HepG2 (cell line): Measurements from ENCODE around the gene H3-3A. TPM values are rescaled to one million over a fixed set of nuclear protein-coding genes. Genes with fewer than 3 reads are reported as not detected.

ENCODE experiments used
- ARID2 ChIP-seq: sonication (generic); formaldehyde crosslinking; IDR thresholded peaks from 2 replicates; pipeline ENCODE4 v1.8.1; 2022; ENCODE audit warnings: mild to moderate bottlenecking, missing genetic modification reagents, borderline replicate concordance
- CEBPB ChIP-seq: IDR thresholded peaks from 2 replicates; pipeline ENCODE4 v1.6.1; 2011; ENCODE audit warnings: low read depth, low read length, improper control_type of control experiment, borderline replicate concordance
- EP300 ChIP-seq, 3 experiments: sonication (generic) in 1 of 3; formaldehyde crosslinking in 1 of 3; IDR thresholded peaks; 2 replicates each; pipeline versions ENCODE4 v1.5.1 to v1.6.1; 2011 to 2020; ENCODE audit warnings: low read depth in 2 of 3, low read length in 2 of 3, borderline replicate concordance in 1 of 3, improper control_type of control experiment in 1 of 3, mild to moderate bottlenecking in 1 of 3, missing genetic modification reagents in 1 of 3, moderate library complexity in 1 of 3
- HES4 ChIP-seq: sonication (generic); formaldehyde crosslinking; IDR thresholded peaks from 2 replicates; pipeline ENCODE4 v1.9.0; 2021; ENCODE audit warnings: mild to moderate bottlenecking, missing genetic modification reagents, borderline replicate concordance
- KAT8 ChIP-seq: IDR thresholded peaks from 2 replicates; pipeline ENCODE4 v1.6.1; 2016; ENCODE audit warnings: missing genetic modification reagents, missing compliant biosample characterization
- MEIS1 ChIP-seq: sonication (generic); formaldehyde crosslinking; IDR thresholded peaks from 2 replicates; pipeline ENCODE4 v1.9.0; 2021; ENCODE audit warnings: mild to moderate bottlenecking, missing genetic modification reagents, moderate library complexity, borderline replicate concordance
- ZNF230 ChIP-seq: sonication (generic); formaldehyde crosslinking; IDR thresholded peaks from 2 replicates; pipeline ENCODE4 v1.4.0; 2020; ENCODE audit warnings: mild to moderate bottlenecking, missing genetic modification reagents
- ZNF263 ChIP-seq: sonication (generic); formaldehyde crosslinking; IDR thresholded peaks from 2 replicates; pipeline ENCODE4 v1.4.0; 2020; ENCODE audit warnings: missing genetic modification reagents
- ZNF3 ChIP-seq: IDR thresholded peaks from 2 replicates; pipeline ENCODE4 v1.7.0; 2017; ENCODE audit warnings: inconsistent platforms
- ZNF790 ChIP-seq: sonication (generic); formaldehyde crosslinking; IDR thresholded peaks from 2 replicates; pipeline ENCODE4 v1.8.0; 2022; ENCODE audit warnings: missing genetic modification reagents, mild to moderate bottlenecking, borderline replicate concordance
- ZNF816 ChIP-seq: sonication (generic); formaldehyde crosslinking; IDR thresholded peaks from 2 replicates; pipeline ENCODE4 v1.8.0; 2022; ENCODE audit warnings: missing genetic modification reagents, mild to moderate bottlenecking, borderline replicate concordance
- ZSCAN31 ChIP-seq: sonication (generic); formaldehyde crosslinking; IDR thresholded peaks from 2 replicates; pipeline ENCODE4 v1.5.0; 2020; ENCODE audit warnings: low read depth, mild to moderate bottlenecking, missing genetic modification reagents
- polyA plus RNA-seq, 8 experiments: library from polyadenylated mRNA; depleted of rRNA in 3 of 8; stranded (reverse) in 7 of 8; unstranded in 1 of 8; fragments of >200 nt; fragmentation: Illumina TruSeq in 4 of 8; extraction: Trizol in 4 of 8; gene quantifications; 2 replicates each; pipeline versions ENCODE4 v1.2.1 to v1.2.3, GENCODE V29; 2011 to 2016; ENCODE audit warnings: low read depth in 4 of 8, missing spikeins in 1 of 8, mixed read lengths in 1 of 8; ENCODE audit not compliant: insufficient read depth in 1 of 8
- total RNA-seq, 5 experiments: library from RNA; depleted of rRNA; stranded (reverse); fragments of >200 nt; fragmentation: Illumina TruSeq; extraction: Trizol; gene quantifications; 2 replicates each; pipeline ENCODE4 v1.2.3, GENCODE V29; 2016; ENCODE audit warnings: low read depth in 1 of 5
- TF ChIP-seq, protein P1 (sequence below): sonication (generic); formaldehyde crosslinking; IDR thresholded peaks from 2 replicates; pipeline ENCODE4 v1.4.0; 2020; ENCODE audit warnings: missing genetic modification reagents, low read depth, mild to moderate bottlenecking, borderline replicate concordance
- TF ChIP-seq, protein P2 (sequence below): sonication (generic); formaldehyde crosslinking; IDR thresholded peaks from 2 replicates; pipeline ENCODE4 v1.5.0; 2020; ENCODE audit warnings: mild to moderate bottlenecking, missing genetic modification reagents
- TF ChIP-seq, protein P3 (sequence below): sonication (generic); formaldehyde crosslinking; conservative IDR thresholded peaks from 2 replicates; pipeline ENCODE4 v1.4.0; 2020; ENCODE audit warnings: mild to moderate bottlenecking, missing genetic modification reagents, moderate library complexity
- TF ChIP-seq, protein P4 (sequence below): sonication (generic); formaldehyde crosslinking; IDR thresholded peaks from 2 replicates; pipeline ENCODE4 v1.4.0; 2020; ENCODE audit warnings: missing genetic modification reagents
- TF ChIP-seq, protein P5 (sequence below): sonication (generic); formaldehyde crosslinking; IDR thresholded peaks from 2 replicates; pipeline ENCODE4 v1.4.0; 2020; ENCODE audit warnings: mild to moderate bottlenecking, low read depth, missing genetic modification reagents

Gene H3-3A
- total and polyA plus RNA-seq, 2 of the 13 experiments (the other 11 are each of a cell fraction or from before 2014, with no cell fraction given): 221 to 320 TPM

DNA sequence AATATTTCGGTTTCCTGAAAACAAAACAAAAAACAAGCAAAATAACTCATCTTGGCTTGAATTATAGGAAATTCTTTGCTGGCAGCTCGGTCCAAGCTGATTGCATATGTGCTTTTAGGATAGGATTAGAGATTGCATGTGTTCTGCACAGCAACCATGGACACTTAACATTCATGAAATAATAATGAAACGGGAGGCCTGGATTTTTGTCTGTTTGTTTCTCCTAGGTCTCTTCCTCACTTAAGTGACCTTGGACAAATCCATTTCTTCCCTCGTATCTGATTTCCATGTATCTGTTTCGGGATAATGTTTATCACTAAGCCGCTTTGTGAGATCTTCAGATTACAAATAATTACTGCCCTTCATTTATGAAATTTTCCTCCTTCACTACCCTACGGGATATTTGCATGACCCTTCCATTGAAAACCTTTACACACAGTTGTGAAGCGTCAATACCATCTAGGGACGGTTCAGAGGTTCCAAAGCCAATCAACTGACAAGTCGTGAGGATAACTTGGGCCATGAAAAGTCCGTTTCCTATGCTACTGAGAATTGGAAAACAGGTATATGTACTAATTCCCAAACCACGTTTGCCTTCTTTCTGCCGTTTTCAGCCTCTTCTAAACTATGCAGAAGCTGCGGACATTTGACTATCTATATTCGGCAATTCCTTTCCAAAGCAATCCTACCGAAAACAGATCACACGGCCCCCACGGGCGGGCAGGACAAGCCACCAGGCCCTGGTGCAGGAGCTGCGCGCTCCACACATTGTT, 1.3 kb upstream of the H3-3A start (continued):
- TF ChIP-seq, protein P1, sequence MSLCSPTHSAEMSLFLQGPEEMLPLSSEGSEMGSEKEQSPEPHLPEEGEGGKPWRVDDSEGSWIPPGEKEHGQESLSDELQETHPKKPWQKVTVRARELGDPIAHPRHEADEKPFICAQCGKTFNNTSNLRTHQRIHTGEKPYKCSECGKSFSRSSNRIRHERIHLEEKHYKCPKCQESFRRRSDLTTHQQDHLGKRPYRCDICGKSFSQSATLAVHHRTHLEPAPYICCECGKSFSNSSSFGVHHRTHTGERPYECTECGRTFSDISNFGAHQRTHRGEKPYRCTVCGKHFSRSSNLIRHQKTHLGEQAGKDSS (CRISPR knock-in tag): 0 out of 2 replicates have a peak, but pooled peaks have one; percentile 27
- peak; percentile 66; the same call in 1 of the 2 replicates for TF ChIP-seq ARID2 (CRISPR knock-in tag)
- TF ChIP-seq, protein P2, sequence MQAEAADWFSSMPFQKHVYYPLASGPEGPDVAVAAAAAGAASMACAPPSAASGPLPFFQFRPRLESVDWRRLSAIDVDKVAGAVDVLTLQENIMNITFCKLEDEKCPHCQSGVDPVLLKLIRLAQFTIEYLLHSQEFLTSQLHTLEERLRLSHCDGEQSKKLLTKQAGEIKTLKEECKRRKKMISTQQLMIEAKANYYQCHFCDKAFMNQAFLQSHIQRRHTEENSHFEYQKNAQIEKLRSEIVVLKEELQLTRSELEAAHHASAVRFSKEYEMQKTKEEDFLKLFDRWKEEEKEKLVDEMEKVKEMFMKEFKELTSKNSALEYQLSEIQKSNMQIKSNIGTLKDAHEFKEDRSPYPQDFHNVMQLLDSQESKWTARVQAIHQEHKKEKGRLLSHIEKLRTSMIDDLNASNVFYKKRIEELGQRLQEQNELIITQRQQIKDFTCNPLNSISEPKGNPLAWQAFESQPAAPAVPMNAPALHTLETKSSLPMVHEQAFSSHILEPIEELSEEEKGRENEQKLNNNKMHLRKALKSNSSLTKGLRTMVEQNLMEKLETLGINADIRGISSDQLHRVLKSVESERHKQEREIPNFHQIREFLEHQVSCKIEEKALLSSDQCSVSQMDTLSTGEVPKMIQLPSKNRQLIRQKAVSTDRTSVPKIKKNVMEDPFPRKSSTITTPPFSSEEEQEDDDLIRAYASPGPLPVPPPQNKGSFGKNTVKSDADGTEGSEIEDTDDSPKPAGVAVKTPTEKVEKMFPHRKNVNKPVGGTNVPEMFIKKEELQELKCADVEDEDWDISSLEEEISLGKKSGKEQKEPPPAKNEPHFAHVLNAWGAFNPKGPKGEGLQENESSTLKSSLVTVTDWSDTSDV: 0 out of 2 replicates have a peak, but pooled peaks have one; percentile 21
- TF ChIP-seq, protein P3, sequence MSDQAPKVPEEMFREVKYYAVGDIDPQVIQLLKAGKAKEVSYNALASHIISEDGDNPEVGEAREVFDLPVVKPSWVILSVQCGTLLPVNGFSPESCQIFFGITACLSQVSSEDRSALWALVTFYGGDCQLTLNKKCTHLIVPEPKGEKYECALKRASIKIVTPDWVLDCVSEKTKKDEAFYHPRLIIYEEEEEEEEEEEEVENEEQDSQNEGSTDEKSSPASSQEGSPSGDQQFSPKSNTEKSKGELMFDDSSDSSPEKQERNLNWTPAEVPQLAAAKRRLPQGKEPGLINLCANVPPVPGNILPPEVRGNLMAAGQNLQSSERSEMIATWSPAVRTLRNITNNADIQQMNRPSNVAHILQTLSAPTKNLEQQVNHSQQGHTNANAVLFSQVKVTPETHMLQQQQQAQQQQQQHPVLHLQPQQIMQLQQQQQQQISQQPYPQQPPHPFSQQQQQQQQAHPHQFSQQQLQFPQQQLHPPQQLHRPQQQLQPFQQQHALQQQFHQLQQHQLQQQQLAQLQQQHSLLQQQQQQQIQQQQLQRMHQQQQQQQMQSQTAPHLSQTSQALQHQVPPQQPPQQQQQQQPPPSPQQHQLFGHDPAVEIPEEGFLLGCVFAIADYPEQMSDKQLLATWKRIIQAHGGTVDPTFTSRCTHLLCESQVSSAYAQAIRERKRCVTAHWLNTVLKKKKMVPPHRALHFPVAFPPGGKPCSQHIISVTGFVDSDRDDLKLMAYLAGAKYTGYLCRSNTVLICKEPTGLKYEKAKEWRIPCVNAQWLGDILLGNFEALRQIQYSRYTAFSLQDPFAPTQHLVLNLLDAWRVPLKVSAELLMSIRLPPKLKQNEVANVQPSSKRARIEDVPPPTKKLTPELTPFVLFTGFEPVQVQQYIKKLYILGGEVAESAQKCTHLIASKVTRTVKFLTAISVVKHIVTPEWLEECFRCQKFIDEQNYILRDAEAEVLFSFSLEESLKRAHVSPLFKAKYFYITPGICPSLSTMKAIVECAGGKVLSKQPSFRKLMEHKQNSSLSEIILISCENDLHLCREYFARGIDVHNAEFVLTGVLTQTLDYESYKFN (CRISPR knock-in tag): 0 out of 2 replicates have a peak, but pooled peaks have one; percentile 14
- TF ChIP-seq CEBPB: no peak
- 0 out of 2 replicates have a peak, but pooled peaks have one; percentile 15 for TF ChIP-seq ZNF790 (CRISPR knock-in tag)
- TF ChIP-seq HES4 (CRISPR knock-in tag): peak; percentile 33; the same call in 1 of the 2 replicates
- TF ChIP-seq ZNF3 (CRISPR knock-in tag): 0 out of 2 replicates have a peak, but pooled peaks have one; percentile 60
- no peak for TF ChIP-seq ZNF263 (CRISPR knock-in tag)
- TF ChIP-seq ZNF816 (CRISPR knock-in tag): no peak
- no peak for TF ChIP-seq EP300 (IDR thresholded peaks at IDR 0.05; ENCODE audit: low read depth in 2 of 2, low read length in 2 of 2)
- no peak for TF ChIP-seq EP300 (CRISPR knock-in tag; IDR thresholded peaks at IDR 0.05; ENCODE audit: borderline replicate concordance)
- 0 out of 2 replicates have a peak, but pooled peaks have one; percentile 12 for TF ChIP-seq ZSCAN31
- no peak for TF ChIP-seq ZNF230 (CRISPR knock-in tag)
- peak; percentile 28 for TF ChIP-seq MEIS1 (CRISPR knock-in tag)
- TF ChIP-seq, protein P4, sequence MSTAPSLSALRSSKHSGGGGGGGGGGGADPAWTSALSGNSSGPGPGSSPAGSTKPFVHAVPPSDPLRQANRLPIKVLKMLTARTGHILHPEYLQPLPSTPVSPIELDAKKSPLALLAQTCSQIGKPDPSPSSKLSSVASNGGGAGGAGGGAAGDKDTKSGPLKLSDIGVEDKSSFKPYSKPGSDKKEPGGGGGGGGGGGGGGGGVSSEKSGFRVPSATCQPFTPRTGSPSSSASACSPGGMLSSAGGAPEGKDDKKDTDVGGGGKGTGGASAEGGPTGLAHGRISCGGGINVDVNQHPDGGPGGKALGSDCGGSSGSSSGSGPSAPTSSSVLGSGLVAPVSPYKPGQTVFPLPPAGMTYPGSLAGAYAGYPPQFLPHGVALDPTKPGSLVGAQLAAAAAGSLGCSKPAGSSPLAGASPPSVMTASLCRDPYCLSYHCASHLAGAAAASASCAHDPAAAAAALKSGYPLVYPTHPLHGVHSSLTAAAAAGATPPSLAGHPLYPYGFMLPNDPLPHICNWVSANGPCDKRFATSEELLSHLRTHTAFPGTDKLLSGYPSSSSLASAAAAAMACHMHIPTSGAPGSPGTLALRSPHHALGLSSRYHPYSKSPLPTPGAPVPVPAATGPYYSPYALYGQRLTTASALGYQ: 0 out of 2 replicates have a peak, but pooled peaks have one; percentile 23
- TF ChIP-seq KAT8: peak; percentile 57; the same call in 1 of the 2 replicates
- TF ChIP-seq, protein P5, sequence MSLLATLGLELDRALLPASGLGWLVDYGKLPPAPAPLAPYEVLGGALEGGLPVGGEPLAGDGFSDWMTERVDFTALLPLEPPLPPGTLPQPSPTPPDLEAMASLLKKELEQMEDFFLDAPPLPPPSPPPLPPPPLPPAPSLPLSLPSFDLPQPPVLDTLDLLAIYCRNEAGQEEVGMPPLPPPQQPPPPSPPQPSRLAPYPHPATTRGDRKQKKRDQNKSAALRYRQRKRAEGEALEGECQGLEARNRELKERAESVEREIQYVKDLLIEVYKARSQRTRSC (CRISPR knock-in tag): no peak
